ENCODE results near the gene HOXB13. TPM values are rescaled to one million over a fixed set of nuclear protein-coding genes. Genes with fewer than 3 reads are reported as not detected.

The HOXB13 gene
- total and polyA plus RNA-seq, 2 of the 4 experiments (the other 2 are of a cell fraction), result not detected

- TF ChIP-seq RFX5 (IDR thresholded peaks at IDR 0.05; ENCODE audit: low read depth, low read length) (no peak), POLR2A (IDR thresholded peaks at IDR 0.05; ENCODE audit: low read depth, low read length) (no peak), SMC3 (IDR thresholded peaks at IDR 0.05; ENCODE audit: low read depth, low read length) (no peak), RCOR1 (IDR thresholded peaks at IDR 0.05; ENCODE audit: insufficient replicate concordance, low read length) (no peak), BHLHE40 (IDR thresholded peaks at IDR 0.05; ENCODE audit: low read depth, low read length) (no peak), FOS (IDR thresholded peaks at IDR 0.05; ENCODE audit: low read depth, low read length) (no peak), CEBPB (IDR thresholded peaks at IDR 0.05; ENCODE audit: low read depth, low read length) (no peak), ELK1 (IDR thresholded peaks at IDR 0.05; ENCODE audit: borderline replicate concordance, low read depth, low read length) (no peak), MAFK (IDR thresholded peaks at IDR 0.05; ENCODE audit: low read depth, low read length) (no peak), NFE2L2 (IDR thresholded peaks at IDR 0.05; ENCODE audit: low read depth, low read length) (no peak), CHD1 (IDR thresholded peaks at IDR 0.05; ENCODE audit: low read depth, low read length) (no peak), MXI1 (IDR thresholded peaks at IDR 0.05; ENCODE audit: borderline replicate concordance, low read depth, low read length) (no peak), RAD21 (IDR thresholded peaks at IDR 0.05; ENCODE audit: low read length) (no peak), USF2 (IDR thresholded peaks at IDR 0.05; ENCODE audit: low read depth, low read length) (no peak), MAZ (IDR thresholded peaks at IDR 0.05; ENCODE audit: borderline replicate concordance, low read depth, low read length) (no peak)
- TF ChIP-seq, protein P1, sequence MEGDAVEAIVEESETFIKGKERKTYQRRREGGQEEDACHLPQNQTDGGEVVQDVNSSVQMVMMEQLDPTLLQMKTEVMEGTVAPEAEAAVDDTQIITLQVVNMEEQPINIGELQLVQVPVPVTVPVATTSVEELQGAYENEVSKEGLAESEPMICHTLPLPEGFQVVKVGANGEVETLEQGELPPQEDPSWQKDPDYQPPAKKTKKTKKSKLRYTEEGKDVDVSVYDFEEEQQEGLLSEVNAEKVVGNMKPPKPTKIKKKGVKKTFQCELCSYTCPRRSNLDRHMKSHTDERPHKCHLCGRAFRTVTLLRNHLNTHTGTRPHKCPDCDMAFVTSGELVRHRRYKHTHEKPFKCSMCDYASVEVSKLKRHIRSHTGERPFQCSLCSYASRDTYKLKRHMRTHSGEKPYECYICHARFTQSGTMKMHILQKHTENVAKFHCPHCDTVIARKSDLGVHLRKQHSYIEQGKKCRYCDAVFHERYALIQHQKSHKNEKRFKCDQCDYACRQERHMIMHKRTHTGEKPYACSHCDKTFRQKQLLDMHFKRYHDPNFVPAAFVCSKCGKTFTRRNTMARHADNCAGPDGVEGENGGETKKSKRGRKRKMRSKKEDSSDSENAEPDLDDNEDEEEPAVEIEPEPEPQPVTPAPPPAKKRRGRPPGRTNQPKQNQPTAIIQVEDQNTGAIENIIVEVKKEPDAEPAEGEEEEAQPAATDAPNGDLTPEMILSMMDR (conservative IDR thresholded peaks at IDR 0.05; ENCODE audit: low read depth, low read length), result no peak
- no peak overlapping the region for H3K56ac ChIP-seq (ENCODE audit: extremely low read depth, insufficient read depth, low read length)
- no peak overlapping the region for H3K4me3 ChIP-seq (ENCODE audit: insufficient read depth, low read depth, low read length)
- no peak for DNase-seq
- H2BK120ac ChIP-seq (ENCODE audit: low read depth, low read length), result no peak overlapping the region
- no peak overlapping the region for H2BK5ac ChIP-seq (ENCODE audit: low read depth, low read length, poor library complexity, severe bottlenecking)
- no peak overlapping the region for H2BK15ac ChIP-seq (ENCODE audit: low read depth, low read length)
- H3K9me3 ChIP-seq (ENCODE audit: control insufficient read depth, insufficient read depth, low read length), result peaks cover 9% of the 10 kb centered on the region
- ChIA-PET POLR2A (ENCODE audit: unreplicated experiment) (no interaction called here), CTCF (no interaction called here)
- H4K91ac ChIP-seq (ENCODE audit: insufficient read depth, low read depth, low read length), result no peak overlapping the region
- no peak overlapping the region for H2AK9ac ChIP-seq (replicated peaks; ENCODE audit: low read depth, low read length, poor library complexity)
- 22% methylated on average over 1 of the region's 11 CpGs; no CpG with 5 or more reads in 1 of the 2 experiments for WGBS, 2 experiments (ENCODE audit: extremely low coverage in 2 of 2, insufficient read length in 1 of 2)
- H3K23ac ChIP-seq (ENCODE audit: low read depth, low read length), result no peak overlapping the region
- H3K9ac ChIP-seq (ENCODE audit: low read depth, low read length), result no peak overlapping the region
- H3K79me1 ChIP-seq (ENCODE audit: low read depth in 1 of 2, low read length in 2 of 2), result no peaks in the 10 kb centered on the region
- no peak overlapping the region for H4K5ac ChIP-seq (ENCODE audit: low read depth, low read length)
- H2AK5ac ChIP-seq (ENCODE audit: low read depth, low read length), result no peak overlapping the region
- no peak overlapping the region for H3K18ac ChIP-seq (ENCODE audit: low read depth, low read length)
- H3K9me1 ChIP-seq (ENCODE audit: insufficient read depth, low read length), result no peaks in the 10 kb centered on the region
- no peaks in the 10 kb centered on the region for H3K4me1 ChIP-seq (ENCODE audit: control insufficient read depth, insufficient read depth, low read length)
- ATAC-seq (ENCODE audit: low read depth), result no peak
- no peak overlapping the region for H3K4me2 ChIP-seq (ENCODE audit: low read depth, low read length)
- intact Hi-C loops (cut with micrococcal nuclease) (no loop called here), dilution Hi-C loops (cut with HindIII; ENCODE audit: low sequenced_read_pairs, unreplicated experiment) (no loop called here), in situ Hi-C loops (cut with MboI; ENCODE audit: low sequenced_read_pairs) (loop anchor here (10.0 kb wide), 1 partner anchor 46 kb away; no protein-coding TSS in a partner anchor)
- no peaks in the 10 kb centered on the region for H4K20me1 ChIP-seq (ENCODE audit: insufficient read depth, low read length)
- no TSS peak for BruUV-seq (replicated peaks)
- no peak overlapping the region for H2AFZ ChIP-seq (replicated peaks; ENCODE audit: low read length, poor library complexity)
- H4K8ac ChIP-seq (ENCODE audit: low read depth in 2 of 2, low read length in 2 of 2), result no peak overlapping the region
- H3K14ac ChIP-seq (replicated peaks; ENCODE audit: low read depth, low read length), result no peak overlapping the region
- no peaks in the 10 kb centered on the region for H3K36me3 ChIP-seq (ENCODE audit: control insufficient read depth, insufficient read depth, low read length)
- H3K4ac ChIP-seq (ENCODE audit: low read depth, low read length), result no peak overlapping the region
- H2BK20ac ChIP-seq (ENCODE audit: low read depth, low read length), result no peak overlapping the region
- H3K27ac ChIP-seq (ENCODE audit: insufficient read depth, low read length), result no peak overlapping the region
- H3K27me3 ChIP-seq (ENCODE audit: control insufficient read depth, insufficient read depth, low read length), result peaks cover 91% of the 10 kb centered on the region
Observed at GRCh38 chr17:48738424-48738802, 9.9 kb upstream of the HOXB13 start.
